ENCODE measurements around the gene TEX29.

DNA sequence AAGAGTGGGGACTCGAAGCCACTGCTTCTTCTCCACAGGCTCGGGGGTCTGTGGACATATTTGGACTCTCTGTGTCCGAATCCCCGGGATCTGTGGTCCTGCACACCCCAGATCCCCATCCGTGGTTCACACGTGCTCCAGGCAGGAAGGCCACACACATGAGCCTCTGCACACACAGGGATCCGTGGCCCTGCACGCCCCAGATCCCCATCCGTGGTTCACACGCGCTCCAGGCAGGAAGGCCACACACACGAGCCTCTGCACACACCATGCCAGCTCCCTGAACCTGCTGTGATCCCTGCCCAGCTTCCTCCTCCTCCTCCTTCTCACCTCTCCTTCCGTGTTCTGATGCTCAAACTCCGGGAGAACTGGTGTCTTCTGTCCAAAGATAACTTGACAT, 3.1 kb downstream of the TEX29 start:
- TF ChIP-seq CTCF (IDR thresholded peaks at IDR 0.05), result no peak
- TF ChIP-seq ZFX (IDR thresholded peaks at IDR 0.05; ENCODE audit: borderline replicate concordance), result no peak
